GM18502 (cell line): ENCODE data around the gene ZNF791.
"Not testable (repeated sequence)": the region's sequence is repeated elsewhere in the genome, so short reads cannot be mapped to it uniquely, and the experiment has no call there.

Source experiments
- ATAC-seq: cut with Tn5 transposase; IDR thresholded peaks from one replicate; pipeline ENCODE4 v1.9.1; 2021; ENCODE audit warnings: mild to moderate bottlenecking; ENCODE audit not compliant: unreplicated experiment, poor library complexity

Gene ZNF791

DNA sequence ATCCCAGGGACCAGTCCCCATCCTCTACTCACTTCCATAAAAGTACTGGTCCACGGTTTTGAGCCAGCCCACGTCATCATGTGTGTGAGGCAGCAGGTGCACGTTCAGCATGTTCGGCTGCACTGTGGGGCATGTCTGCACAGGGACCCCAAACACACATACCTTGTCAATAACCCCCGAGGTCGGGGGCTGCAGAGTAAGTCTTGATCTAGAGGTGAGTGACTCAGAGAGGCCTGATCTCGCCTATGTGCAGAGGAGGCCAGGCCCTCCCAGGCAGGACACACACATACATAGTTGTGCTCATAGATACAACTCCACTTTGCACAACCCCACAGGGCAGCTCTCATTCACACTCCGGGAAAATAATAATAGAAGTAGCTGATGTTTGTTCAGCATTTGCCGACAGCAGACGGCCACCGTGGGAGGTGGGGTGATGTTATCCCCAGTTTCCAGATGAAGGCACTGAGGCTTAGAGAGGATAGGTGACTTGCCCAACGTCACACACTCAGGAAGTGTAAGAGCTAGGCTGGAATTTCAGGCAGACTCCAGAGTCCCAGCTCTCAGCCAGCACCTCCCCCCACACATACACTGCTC lies 55.0 kb downstream of the ZNF791 start:
- ATAC-seq, result no peak

DNA sequence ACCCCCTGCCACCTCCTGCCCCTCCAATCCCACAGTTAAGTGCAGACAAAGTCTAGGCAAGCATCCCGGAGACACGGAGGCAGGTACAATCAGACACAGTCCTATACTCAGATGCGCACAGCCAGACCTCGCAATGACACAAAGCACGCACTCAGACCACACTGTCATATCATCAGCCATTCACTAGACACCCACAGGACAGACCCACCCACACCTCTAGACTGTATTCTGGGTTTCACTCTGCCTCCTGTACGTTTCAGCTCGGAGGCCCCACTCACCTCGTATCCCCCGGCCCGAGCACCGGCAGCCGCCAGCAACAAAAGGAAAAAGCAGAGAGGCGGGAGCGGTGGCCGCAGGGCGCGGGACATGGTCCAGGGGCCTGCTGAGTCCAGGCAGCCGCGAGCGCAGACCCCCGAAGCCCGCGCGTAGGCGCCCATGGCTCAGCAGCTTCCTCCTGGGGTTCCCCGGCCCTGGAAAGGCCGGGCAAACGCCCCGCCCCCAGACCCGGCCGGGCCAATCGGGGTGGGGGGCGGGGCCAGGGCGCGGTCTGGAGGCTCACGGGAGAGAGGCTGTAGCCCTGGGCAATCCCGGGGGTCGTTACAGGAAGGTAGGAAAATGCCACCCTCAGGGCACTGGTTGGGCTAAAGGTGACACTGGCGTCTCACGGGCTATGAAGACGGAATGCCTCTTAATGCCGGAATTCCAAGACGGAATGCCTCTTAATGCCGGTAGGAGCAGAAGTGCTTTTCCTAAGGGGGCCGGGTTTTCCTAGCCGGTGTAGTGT lies 55.7 kb downstream of the ZNF791 start, which contains the start of the genes MAN2B1 and WDR83:
Gene MAN2B1 (minus strand): TSS at position 478 of the 784 bp plus-strand sequence. CDS start 41 bp downstream, at position 437.
Gene WDR83 (plus strand): TSS at position 543 of the 784 bp plus-strand sequence. CDS start 2,984 bp downstream, outside the sequence.
- peak; percentile 54 for ATAC-seq

DNA sequence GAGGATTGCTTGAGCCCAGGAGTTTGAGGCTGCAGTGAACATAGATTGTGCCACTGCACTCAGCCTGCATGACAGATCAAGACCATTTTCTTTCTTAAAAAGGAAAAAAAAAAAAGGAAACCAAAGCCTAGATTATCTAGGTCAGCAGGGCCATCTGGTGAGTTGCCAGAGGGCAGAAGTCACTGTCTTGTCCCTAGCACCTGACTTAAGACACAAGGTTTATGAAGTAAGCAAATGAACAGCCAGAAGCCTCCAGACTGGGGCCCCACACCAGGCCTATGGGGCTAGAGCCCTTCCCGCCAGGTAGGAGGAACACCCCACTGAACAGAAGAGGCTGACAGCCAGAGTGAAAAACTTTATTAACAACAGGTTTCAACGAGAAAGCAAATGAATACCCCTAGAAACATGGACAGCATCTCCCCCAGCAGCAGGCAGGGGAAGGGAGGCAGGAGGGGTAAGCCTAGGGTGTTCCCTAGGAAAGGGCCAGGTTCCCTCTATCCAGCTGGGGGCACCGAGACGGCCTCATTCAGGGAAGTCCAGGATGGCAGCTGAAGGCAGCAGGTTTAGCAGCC lies 57.1 kb downstream of the ZNF791 start:
- no peak for ATAC-seq

DNA sequence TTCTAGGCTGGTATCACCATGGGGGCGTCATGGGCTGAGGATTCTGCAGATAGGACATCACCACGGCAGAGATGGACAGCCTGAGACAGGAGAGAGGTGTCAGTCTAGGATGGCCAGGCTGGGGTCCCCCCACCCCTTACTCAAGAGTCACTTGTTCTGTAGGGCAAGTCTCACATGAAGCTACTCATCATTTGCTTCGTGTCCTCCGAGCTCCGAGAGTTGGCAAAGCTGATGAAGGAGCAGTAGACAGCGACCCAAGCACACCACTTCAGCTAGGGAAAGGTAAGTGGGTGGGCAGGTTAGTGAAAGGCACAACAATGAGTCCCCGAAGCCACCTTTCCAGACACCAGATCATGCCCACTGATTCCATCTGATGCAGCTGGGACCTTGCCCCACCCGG lies 57.6 kb downstream of the ZNF791 start:
- no peak for ATAC-seq

DNA sequence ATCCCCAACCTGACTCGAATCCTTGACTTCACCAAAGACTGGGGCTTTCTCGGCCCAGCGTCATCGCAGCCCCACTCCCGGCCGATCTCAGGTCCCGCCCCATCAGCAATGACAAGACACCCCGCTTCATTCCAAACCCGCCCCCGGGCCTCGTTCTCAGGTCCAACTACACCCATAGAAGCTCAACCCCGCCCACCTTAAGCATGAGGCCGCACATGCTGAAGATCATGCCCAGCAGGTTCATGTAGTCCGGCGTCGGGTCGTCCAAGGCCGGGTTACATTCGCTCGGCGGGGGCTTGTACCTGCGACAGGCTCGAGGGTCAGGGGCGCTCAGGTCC lies 58.2 kb downstream of the ZNF791 start:
- ATAC-seq, result peak; percentile 7

DNA sequence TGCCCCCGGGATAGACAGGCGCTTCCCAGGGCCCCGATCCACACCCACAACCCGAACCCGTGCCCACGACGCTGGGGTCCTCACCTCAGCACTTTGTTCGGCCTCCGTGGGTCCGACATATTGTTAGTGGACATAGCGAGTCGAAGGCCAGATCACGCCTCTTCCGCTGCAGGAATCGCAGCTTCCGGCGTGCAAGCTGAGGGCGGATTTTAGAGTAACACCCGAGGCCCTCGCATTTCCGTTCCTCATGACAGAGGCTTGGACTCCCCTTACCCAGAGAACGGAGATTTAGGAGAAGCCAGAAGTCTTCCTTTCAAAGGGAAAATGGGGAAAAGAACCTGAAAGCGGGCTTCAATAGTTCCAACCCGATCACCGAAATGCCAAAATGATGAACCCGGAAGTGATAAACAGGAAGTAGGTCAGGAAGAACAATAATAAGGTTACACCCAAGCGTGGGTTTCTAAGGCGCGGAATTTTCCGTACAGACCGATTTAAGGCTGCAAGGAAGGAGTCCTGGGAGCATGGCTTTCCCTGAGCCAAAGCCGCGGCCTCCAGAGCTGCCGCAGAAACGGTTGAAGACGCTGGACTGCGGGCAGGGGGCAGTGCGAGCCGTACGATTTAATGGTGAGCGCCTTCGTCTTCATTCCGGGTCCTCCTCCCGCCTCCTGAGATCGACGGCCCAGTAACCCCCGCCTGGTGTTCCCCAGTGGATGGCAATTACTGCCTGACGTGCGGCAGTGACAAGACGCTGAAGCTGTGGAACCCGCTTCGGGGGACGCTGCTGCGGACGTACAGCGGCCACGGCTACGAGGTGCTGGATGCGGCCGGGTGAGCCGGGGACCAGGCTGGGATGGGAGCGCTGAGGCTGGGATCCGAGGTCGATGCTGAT lies 58.8 kb downstream of the ZNF791 start:
- ATAC-seq, result peak; percentile 43

DNA sequence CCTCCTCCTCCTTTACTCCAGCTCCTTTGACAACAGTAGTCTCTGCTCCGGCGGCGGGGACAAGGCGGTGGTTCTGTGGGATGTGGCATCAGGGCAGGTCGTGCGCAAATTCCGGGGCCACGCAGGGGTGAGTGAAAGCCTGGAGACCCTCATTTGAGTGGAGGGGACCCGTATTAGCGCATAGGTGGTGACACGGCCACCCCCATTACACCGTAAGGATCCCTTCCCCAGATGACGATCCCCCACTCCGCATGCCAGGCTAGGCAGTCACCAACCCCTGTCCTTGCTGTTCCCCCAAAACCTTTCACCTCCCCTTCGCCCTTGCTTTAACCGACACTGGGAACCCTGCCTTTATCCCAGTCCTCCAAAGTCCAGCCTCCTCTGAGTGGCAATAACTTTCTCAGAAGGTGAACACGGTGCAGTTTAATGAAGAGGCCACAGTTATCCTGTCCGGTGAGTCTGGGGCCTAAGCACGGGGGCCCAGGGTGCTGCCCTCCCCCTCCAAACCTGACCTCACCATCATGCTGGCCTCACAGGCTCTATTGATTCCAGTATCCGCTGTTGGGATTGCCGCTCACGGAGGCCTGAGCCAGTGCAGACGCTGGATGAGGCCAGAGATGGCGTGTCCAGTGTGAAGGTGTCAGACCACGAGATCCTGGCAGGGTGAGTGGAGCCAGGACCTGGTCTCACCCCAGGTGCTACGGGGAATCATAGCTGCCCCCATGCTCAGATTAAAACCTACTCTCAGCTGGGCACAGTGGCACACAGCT lies 59.6 kb downstream of the ZNF791 start:
- ATAC-seq, result no peak

DNA sequence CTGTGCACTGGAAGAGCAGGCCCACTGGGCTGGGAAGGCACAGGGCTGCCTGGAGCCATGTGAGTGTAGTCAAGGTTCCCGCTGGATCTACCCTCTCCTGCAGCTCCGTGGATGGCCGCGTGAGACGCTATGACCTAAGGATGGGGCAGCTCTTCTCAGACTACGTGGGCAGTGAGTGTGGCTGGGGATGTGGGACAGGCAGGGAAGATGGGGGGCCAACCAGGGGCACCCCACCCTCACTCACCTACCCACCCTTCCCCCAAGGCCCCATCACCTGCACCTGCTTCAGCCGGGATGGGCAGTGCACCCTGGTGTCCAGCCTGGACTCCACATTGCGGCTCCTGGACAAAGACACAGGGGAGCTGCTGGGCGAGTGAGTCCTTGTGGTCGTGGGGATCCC lies 62.0 kb downstream of the ZNF791 start:
- no peak for ATAC-seq

DNA sequence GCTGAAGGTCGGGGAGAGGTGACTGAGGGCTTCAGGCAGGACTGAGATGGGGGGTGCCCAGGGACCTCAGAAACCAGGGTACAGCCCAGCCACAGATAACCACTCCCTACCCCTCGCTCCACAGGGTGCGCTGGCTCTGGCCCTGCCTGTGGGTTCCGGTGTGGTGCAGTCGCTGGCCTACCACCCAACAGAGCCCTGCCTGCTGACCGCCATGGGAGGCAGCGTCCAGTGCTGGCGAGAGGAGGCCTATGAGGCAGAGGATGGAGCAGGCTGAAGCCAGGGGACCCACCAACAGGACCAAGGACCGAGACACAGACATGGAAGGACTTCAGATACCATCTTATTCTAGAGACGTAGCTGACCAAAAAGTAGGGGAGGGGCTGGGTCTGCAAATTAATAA lies 64.7 kb downstream of the ZNF791 start:
- no peak for ATAC-seq

DNA sequence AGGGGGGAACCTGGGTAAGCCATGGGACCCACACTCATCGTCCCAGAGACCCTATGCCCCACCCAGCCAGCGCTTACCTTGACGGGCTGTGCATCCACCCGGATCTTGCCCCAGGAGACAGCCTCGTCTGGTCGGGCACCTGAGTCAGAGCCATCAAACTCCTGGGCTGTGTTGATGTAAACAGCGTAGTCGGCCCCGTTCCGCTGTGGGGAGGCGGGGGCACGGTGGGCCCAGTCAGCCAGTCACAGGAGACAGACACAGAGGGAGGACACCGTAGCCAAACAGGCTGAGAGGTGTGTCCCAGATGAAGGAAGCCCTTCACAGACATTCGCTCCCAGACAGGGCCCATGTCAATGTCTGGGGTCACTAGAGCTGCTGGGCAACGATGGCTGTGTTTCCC lies 65.2 kb downstream of the ZNF791 start:
- ATAC-seq, result no peak

DNA sequence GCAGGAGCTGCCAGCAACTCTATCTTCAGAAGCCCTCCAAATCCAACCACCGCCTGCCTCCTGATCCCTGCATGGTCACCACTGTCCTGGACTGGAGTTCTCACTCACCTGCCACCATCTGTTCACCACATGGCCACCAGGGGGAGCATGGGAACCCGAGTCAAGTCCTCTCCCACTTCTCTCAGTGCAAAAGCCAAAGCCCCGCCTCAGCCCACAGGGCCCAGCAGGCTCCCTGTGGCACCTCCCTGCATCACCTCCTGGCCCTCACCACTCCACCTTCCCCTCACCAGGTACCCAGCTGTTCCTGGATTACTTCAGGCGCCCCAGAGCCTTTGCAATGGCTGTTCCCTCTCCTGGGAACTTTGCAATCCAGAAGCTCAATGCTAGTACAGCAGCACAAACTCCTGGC lies 65.7 kb downstream of the ZNF791 start:
- ATAC-seq, result no peak

DNA sequence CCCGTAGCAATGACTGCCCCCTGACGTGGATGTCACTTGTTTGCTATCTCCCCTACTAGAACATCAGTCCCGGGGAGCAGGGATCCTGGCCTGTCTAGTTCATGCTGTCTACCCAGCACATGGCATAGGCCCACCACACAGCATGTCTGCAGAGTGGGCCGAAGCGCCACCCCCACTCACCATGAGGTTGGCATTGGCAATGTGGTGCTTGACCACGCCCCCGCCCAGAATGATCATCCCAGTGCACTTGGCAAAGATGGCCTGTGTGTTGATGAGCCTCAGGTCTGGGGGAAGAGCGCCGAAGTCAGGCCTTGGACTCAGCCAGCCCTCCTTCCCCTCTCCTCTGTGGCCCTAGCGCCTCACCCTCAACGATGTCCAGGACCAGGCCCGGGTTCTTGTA lies 66.2 kb downstream of the ZNF791 start:
- ATAC-seq, result no peak

DNA sequence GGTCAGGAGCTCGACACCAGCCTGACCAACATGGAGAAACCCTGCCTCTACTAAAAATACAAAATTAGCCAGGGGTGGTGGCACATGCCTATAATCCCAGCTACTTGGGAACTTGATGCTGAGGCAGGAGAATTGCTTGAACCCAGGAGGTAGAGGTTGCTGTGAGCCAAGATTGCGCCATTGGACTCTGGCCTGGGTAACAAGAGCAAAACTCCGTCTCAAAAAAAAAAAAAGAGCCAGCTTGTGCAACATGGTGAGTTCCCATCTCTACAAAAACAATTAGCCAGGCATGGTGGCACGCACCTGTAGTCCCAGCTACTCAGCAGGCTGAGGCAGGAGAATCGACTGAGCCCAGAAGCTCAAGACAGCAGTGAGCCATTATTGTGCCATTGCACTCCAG lies 67.3 kb downstream of the ZNF791 start:
- not testable (repeated sequence) for ATAC-seq

DNA sequence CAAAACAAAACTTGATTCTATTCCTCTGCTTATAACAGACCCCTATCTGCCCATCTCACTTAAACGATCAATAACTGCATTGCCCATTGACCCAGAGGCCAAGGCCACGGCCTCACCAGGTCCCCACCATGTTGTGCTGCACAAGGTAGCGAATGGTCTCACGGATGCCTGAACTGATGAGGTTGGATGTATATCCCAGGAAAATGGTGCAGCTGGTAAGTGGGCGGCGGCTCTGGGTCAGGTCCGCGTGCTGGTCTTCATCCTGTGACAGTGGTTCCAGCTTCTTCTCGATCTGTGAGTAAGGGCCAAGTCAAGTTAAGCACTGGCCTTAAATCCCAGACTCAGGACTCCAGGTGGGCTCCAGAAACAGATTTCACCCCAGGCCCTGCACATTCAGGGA lies 69.3 kb downstream of the ZNF791 start:
- ATAC-seq, result no peak

DNA sequence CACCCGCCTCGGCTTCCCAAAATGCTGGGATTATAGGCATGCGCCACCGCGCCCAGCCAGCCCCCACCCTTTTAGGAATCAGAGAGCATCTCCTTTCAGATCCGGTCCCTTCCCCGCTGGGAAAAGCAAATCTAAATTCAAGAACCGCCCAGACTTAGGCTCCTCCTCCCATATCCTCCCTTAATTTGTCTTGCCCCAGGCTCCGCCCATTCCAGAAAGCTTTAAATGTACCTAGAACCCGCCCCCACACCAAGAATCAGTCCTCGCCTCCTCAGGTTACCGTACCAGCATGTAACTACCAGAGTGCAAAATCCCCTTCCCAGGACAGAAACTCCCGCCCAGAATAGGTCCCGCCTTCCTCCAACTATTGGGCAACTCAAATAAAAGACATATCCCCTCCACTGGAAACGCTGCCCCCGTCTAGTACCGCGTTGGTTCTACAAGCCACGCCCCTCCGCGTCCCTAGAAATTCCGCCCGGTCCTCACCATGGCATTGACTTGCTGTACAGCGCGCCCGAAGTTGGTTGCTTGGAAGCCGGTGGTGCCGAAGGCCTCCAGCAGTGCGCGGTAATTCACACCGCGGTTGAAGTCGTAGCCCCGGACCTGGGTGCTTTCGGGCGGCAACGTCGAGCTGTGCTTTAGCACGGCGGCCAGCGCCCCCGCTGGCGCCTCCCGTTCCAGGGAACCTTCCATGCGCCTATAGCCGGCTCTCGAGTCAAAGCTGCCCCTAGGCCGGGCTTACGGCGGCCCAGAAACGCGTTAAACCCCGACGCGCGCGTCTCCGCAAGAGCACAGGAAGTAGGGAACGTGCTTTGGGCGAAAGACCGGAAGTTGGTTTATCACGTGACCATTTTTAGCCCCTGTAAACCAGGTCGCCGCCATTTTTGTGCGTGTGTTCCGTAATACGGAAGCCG lies 70.6 kb downstream of the ZNF791 start, which contains the start of gene DHPS:
Gene DHPS (minus strand): TSS at position 807 of the 914 bp plus-strand sequence. CDS start 114 bp downstream, at position 693.
- ATAC-seq, result peak; percentile 75
